HepG2 (cell line): ENCODE results near the gene CRKL. TPM values are rescaled to one million over a fixed set of nuclear protein-coding genes. Genes with fewer than 3 reads are reported as not detected.

Source experiments
- RBM22 ChIP-seq: fragments of 200-400 bp; formaldehyde crosslinking; optimal IDR thresholded peaks from 2 replicates; pipeline ENCODE3; 2017; ENCODE audit warnings: mild to moderate bottlenecking, low read length, moderate library complexity
- SMAD3 ChIP-seq: sonication (generic); formaldehyde crosslinking; IDR thresholded peaks from 2 replicates; pipeline ENCODE4 v1.4.0; 2020; ENCODE audit warnings: missing genetic modification reagents
- SUZ12 ChIP-seq: fragments of 150-350 bp; IDR thresholded peaks from 2 replicates; pipeline ENCODE4 v1.6.1; 2014; ENCODE audit warnings: low read depth, low read length
- ZFYVE20 ChIP-seq: sonication (generic); formaldehyde crosslinking; IDR thresholded peaks from 2 replicates; pipeline ENCODE4 v1.8.0; 2023; ENCODE audit warnings: low read depth, mild to moderate bottlenecking, moderate library complexity, missing genetic modification reagents, borderline replicate concordance
- ZNF256 ChIP-seq: sonication (generic); formaldehyde crosslinking; conservative IDR thresholded peaks from 2 replicates; pipeline ENCODE4 v1.4.0; 2020; ENCODE audit warnings: missing genetic modification reagents
- ZNF614 ChIP-seq: IDR thresholded peaks from 2 replicates; pipeline ENCODE4 v1.6.1; 2018; ENCODE audit warnings: missing biosample characterization, missing genetic modification reagents, inconsistent platforms, borderline replicate concordance
- ZNF724P ChIP-seq: sonication (generic); formaldehyde crosslinking; IDR thresholded peaks from 2 replicates; pipeline ENCODE4 v1.8.0; 2022; ENCODE audit warnings: missing genetic modification reagents, borderline replicate concordance
- polyA plus RNA-seq, 8 experiments: library from polyadenylated mRNA; depleted of rRNA in 3 of 8; stranded (reverse) in 7 of 8; unstranded in 1 of 8; fragments of >200 nt; fragmentation: Illumina TruSeq in 4 of 8; extraction: Trizol in 4 of 8; gene quantifications; 2 replicates each; pipeline versions ENCODE4 v1.2.1 to v1.2.3, GENCODE V29; 2011 to 2016; ENCODE audit warnings: low read depth in 4 of 8, missing spikeins in 1 of 8, mixed read lengths in 1 of 8; ENCODE audit not compliant: insufficient read depth in 1 of 8
- total RNA-seq, 5 experiments: library from RNA; depleted of rRNA; stranded (reverse); fragments of >200 nt; fragmentation: Illumina TruSeq; extraction: Trizol; gene quantifications; 2 replicates each; pipeline ENCODE4 v1.2.3, GENCODE V29; 2016; ENCODE audit warnings: low read depth in 1 of 5
- TF ChIP-seq, protein P1 (sequence below): sonication (generic); formaldehyde crosslinking; IDR thresholded peaks from 2 replicates; pipeline ENCODE4 v1.4.0; 2020; ENCODE audit warnings: missing genetic modification reagents
- TF ChIP-seq, protein P2 (sequence below): sonication (generic); formaldehyde crosslinking; conservative IDR thresholded peaks from 2 replicates; pipeline ENCODE4 v1.4.0; 2020; ENCODE audit warnings: missing genetic modification reagents
- TF ChIP-seq, protein P3 (sequence below): sonication (generic); formaldehyde crosslinking; IDR thresholded peaks from 2 replicates; pipeline ENCODE4 v1.8.0; 2022; ENCODE audit warnings: mild to moderate bottlenecking, missing genetic modification reagents, moderate library complexity
- TF ChIP-seq, protein P4 (sequence below): IDR thresholded peaks from 2 replicates; pipeline ENCODE4 v1.6.1; 2016; ENCODE audit warnings: low read depth, control low read depth
- TF ChIP-seq, protein P5 (sequence below): sonication (generic); formaldehyde crosslinking; IDR thresholded peaks from 2 replicates; pipeline ENCODE4 v1.8.1; 2023; ENCODE audit warnings: mild to moderate bottlenecking, inconsistent platforms, moderate library complexity, missing genetic modification reagents, borderline replicate concordance
- TF ChIP-seq, protein P6 (sequence below): sonication (generic); formaldehyde crosslinking; IDR thresholded peaks from 2 replicates; pipeline ENCODE4 v1.4.0; 2020; ENCODE audit warnings: missing genetic modification reagents, borderline replicate concordance

CRKL gene
- total and polyA plus RNA-seq, 2 of the 13 experiments (the other 11 are each of a cell fraction or from before 2014, with no cell fraction given), result 37.4 to 60.6 TPM

DNA sequence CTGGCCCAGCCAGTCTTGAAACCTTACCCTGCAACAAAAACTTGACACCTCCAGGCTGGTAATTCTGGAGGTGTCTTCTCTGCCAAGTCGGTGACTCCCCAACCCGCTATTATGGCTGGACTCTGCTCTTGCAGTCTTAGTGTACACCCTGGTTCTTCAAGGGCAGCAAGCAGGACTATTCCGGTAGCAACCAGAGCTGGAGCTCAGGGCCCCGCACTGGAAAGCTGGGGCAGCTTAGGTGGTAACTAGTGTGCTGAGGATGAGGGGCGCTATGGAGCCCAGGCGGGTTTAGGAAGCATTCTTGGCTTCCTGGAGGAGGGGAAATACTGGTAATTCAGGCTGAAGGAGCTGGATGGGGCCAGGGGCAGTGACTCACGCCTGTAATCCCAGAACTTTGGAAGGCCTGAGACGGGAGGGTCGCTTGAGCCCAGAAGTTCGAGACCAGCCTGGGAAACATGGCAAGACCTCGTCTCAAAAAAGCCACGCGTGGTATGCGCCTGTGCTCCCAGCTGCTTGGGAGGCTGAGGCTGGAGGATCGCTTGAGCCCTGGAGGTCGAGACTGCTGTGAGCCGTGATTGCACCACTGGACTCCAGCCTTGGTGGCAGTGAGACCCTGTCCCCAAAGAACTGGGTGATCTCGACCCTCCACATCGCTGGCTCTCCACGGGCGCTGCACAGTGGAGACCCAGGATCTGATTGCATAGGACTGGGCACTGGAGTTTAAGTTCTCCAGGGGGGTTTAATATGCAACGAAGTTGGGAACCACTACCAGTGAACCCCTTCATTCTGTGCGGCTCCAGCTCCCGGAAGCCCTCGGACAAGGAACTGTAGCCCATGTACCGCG lies 39.3 kb downstream of the CRKL start (continued):
- TF ChIP-seq, protein P1, sequence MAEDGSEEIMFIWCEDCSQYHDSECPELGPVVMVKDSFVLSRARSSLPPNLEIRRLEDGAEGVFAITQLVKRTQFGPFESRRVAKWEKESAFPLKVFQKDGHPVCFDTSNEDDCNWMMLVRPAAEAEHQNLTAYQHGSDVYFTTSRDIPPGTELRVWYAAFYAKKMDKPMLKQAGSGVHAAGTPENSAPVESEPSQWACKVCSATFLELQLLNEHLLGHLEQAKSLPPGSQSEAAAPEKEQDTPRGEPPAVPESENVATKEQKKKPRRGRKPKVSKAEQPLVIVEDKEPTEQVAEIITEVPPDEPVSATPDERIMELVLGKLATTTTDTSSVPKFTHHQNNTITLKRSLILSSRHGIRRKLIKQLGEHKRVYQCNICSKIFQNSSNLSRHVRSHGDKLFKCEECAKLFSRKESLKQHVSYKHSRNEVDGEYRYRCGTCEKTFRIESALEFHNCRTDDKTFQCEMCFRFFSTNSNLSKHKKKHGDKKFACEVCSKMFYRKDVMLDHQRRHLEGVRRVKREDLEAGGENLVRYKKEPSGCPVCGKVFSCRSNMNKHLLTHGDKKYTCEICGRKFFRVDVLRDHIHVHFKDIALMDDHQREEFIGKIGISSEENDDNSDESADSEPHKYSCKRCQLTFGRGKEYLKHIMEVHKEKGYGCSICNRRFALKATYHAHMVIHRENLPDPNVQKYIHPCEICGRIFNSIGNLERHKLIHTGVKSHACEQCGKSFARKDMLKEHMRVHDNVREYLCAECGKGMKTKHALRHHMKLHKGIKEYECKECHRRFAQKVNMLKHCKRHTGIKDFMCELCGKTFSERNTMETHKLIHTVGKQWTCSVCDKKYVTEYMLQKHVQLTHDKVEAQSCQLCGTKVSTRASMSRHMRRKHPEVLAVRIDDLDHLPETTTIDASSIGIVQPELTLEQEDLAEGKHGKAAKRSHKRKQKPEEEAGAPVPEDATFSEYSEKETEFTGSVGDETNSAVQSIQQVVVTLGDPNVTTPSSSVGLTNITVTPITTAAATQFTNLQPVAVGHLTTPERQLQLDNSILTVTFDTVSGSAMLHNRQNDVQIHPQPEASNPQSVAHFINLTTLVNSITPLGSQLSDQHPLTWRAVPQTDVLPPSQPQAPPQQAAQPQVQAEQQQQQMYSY (CRISPR knock-in tag), result no peak
- TF ChIP-seq ZNF724P (CRISPR knock-in tag) (no peak), ZFYVE20 (CRISPR knock-in tag) (no peak), SMAD3 (0 out of 2 replicates have a peak, but pooled peaks have one; percentile 34), RBM22 (peak; percentile 71), SUZ12 (no peak), ZNF256 (CRISPR knock-in tag) (0 out of 2 replicates have a peak, but pooled peaks have one; percentile 40), ZNF614 (CRISPR knock-in tag) (no peak)
- TF ChIP-seq, protein P2, sequence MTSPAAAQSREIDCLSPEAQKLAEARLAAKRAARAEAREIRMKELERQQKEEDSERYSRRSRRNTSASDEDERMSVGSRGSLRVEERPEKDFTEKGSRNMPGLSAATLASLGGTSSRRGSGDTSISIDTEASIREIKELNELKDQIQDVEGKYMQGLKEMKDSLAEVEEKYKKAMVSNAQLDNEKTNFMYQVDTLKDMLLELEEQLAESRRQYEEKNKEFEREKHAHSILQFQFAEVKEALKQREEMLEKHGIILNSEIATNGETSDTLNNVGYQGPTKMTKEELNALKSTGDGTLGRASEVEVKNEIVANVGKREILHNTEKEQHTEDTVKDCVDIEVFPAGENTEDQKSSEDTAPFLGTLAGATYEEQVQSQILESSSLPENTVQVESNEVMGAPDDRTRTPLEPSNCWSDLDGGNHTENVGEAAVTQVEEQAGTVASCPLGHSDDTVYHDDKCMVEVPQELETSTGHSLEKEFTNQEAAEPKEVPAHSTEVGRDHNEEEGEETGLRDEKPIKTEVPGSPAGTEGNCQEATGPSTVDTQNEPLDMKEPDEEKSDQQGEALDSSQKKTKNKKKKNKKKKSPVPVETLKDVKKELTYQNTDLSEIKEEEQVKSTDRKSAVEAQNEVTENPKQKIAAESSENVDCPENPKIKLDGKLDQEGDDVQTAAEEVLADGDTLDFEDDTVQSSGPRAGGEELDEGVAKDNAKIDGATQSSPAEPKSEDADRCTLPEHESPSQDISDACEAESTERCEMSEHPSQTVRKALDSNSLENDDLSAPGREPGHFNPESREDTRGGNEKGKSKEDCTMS (CRISPR knock-in tag), result no peak
- TF ChIP-seq, protein P3, sequence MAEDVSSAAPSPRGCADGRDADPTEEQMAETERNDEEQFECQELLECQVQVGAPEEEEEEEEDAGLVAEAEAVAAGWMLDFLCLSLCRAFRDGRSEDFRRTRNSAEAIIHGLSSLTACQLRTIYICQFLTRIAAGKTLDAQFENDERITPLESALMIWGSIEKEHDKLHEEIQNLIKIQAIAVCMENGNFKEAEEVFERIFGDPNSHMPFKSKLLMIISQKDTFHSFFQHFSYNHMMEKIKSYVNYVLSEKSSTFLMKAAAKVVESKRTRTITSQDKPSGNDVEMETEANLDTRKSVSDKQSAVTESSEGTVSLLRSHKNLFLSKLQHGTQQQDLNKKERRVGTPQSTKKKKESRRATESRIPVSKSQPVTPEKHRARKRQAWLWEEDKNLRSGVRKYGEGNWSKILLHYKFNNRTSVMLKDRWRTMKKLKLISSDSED (CRISPR knock-in tag), result no peak
- TF ChIP-seq, protein P4, sequence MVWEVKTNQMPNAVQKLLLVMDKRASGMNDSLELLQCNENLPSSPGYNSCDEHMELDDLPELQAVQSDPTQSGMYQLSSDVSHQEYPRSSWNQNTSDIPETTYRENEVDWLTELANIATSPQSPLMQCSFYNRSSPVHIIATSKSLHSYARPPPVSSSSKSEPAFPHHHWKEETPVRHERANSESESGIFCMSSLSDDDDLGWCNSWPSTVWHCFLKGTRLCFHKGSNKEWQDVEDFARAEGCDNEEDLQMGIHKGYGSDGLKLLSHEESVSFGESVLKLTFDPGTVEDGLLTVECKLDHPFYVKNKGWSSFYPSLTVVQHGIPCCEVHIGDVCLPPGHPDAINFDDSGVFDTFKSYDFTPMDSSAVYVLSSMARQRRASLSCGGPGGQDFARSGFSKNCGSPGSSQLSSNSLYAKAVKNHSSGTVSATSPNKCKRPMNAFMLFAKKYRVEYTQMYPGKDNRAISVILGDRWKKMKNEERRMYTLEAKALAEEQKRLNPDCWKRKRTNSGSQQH (CRISPR knock-in tag), result peak; percentile 70; the same call in 1 of the 2 replicates
- TF ChIP-seq, protein P5, sequence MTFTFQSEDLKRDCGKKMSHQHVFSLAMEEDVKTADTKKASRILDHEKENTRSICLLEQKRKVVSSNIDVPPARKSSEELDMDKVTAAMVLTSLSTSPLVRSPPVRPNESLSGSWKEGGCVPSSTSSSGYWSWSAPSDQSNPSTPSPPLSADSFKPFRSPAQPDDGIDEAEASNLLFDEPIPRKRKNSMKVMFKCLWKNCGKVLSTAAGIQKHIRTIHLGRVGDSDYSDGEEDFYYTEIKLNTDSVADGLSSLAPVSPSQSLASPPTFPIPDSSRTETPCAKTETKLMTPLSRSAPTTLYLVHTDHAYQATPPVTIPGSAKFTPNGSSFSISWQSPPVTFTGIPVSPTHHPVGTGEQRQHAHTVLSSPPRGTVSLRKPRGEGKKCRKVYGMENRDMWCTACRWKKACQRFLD (CRISPR knock-in tag), result no peak
- TF ChIP-seq, protein P6, sequence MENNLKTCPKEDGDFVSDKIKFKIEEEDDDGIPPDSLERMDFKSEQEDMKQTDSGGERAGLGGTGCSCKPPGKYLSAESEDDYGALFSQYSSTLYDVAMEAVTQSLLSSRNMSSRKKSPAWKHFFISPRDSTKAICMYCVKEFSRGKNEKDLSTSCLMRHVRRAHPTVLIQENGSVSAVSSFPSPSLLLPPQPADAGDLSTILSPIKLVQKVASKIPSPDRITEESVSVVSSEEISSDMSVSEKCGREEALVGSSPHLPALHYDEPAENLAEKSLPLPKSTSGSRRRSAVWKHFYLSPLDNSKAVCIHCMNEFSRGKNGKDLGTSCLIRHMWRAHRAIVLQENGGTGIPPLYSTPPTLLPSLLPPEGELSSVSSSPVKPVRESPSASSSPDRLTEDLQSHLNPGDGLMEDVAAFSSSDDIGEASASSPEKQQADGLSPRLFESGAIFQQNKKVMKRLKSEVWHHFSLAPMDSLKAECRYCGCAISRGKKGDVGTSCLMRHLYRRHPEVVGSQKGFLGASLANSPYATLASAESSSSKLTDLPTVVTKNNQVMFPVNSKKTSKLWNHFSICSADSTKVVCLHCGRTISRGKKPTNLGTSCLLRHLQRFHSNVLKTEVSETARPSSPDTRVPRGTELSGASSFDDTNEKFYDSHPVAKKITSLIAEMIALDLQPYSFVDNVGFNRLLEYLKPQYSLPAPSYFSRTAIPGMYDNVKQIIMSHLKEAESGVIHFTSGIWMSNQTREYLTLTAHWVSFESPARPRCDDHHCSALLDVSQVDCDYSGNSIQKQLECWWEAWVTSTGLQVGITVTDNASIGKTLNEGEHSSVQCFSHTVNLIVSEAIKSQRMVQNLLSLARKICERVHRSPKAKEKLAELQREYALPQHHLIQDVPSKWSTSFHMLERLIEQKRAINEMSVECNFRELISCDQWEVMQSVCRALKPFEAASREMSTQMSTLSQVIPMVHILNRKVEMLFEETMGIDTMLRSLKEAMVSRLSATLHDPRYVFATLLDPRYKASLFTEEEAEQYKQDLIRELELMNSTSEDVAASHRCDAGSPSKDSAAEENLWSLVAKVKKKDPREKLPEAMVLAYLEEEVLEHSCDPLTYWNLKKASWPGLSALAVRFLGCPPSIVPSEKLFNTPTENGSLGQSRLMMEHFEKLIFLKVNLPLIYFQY (CRISPR knock-in tag), result no peak
